ENCODE data around the gene PDLIM1. TPM values are rescaled to one million over a fixed set of nuclear protein-coding genes. Genes with fewer than 3 reads are reported as not detected.

Gene PDLIM1
- total and polyA plus RNA-seq, 2 experiments from 2014 or later: 111 to 233 TPM

DNA sequence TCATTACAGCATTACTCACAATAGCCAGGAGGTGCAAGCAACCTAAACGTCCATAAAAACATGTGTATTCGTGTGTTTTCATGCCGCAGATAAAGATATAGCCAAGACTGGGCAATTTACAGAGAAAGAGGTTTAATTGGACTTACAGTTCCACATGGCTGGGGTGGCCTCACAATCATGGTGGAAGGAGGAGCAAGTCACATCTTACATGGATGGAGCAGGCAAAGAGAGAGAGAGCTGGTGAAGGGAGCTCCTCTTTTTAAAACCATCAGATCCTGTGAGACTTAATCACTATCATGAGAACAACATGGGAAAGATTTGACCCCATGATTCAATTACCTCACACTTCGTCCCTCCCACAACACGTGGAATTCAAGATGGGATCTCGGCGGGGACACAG lies 33.0 kb downstream of the PDLIM1 start (continued):
- TF ChIP-seq ZNF462 (CRISPR knock-in tag; IDR thresholded peaks at IDR 0.05) (no peak), ZNF331 (CRISPR knock-in tag; IDR thresholded peaks at IDR 0.05; ENCODE audit: low read depth) (no peak), JUNB (IDR thresholded peaks at IDR 0.05; ENCODE audit: unreplicated experiment) (no peak)

- ATAC-seq: no peak
- H3K4me3 Mint-ChIP-seq: no peak overlapping the region
- H3K36me3 ChIP-seq (ENCODE audit: insufficient read depth): peaks cover 23% of the 10 kb centered on the region; the same call in 1 of the 2 replicates
- no peak for TF ChIP-seq ZNF331 (CRISPR knock-in tag; IDR thresholded peaks at IDR 0.05; ENCODE audit: low read depth)
- TF ChIP-seq JUNB (IDR thresholded peaks at IDR 0.05; ENCODE audit: unreplicated experiment): no peak
- TF ChIP-seq ETS1 (IDR thresholded peaks at IDR 0.05): no peak
- TF ChIP-seq, protein P1, sequence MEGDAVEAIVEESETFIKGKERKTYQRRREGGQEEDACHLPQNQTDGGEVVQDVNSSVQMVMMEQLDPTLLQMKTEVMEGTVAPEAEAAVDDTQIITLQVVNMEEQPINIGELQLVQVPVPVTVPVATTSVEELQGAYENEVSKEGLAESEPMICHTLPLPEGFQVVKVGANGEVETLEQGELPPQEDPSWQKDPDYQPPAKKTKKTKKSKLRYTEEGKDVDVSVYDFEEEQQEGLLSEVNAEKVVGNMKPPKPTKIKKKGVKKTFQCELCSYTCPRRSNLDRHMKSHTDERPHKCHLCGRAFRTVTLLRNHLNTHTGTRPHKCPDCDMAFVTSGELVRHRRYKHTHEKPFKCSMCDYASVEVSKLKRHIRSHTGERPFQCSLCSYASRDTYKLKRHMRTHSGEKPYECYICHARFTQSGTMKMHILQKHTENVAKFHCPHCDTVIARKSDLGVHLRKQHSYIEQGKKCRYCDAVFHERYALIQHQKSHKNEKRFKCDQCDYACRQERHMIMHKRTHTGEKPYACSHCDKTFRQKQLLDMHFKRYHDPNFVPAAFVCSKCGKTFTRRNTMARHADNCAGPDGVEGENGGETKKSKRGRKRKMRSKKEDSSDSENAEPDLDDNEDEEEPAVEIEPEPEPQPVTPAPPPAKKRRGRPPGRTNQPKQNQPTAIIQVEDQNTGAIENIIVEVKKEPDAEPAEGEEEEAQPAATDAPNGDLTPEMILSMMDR (conservative IDR thresholded peaks at IDR 0.05; ENCODE audit: low read depth in 2 of 2): no peak
- TF ChIP-seq CREB1 (CRISPR knock-in tag; IDR thresholded peaks at IDR 0.05; ENCODE audit: low read depth): no peak
- TF ChIP-seq EZH2phosphoT487 (IDR thresholded peaks at IDR 0.05; ENCODE audit: unreplicated experiment): no peak
- TF ChIP-seq ZNF114 (CRISPR knock-in tag; IDR thresholded peaks at IDR 0.05): no peak
- TF ChIP-seq POLR2AphosphoS5 (IDR thresholded peaks at IDR 0.05; ENCODE audit: low read depth): no peak
- TF ChIP-seq EZH2 (IDR thresholded peaks at IDR 0.05; ENCODE audit: low read depth, unreplicated experiment): no peak
- no peak for TF ChIP-seq STAT1 (IDR thresholded peaks at IDR 0.05; ENCODE audit: unreplicated experiment)
- no peak for TF ChIP-seq REST (IDR thresholded peaks at IDR 0.05; ENCODE audit: unreplicated experiment)
These were observed 34.5 kb downstream of the PDLIM1 start for GRCh38 chr10:95256268-95256667.

More at GRCh38 chr10:95256268-95256667, 34.5 kb downstream of the PDLIM1 start:
- H3K27me3 ChIP-seq (ENCODE audit: insufficient read depth): no peaks in the 10 kb centered on the region
- DNase-seq (ENCODE audit: low spot score): no peak
- no peak overlapping the region for H2AFZ ChIP-seq
- Mint-ChIP-seq H3K9me3 (peaks cover 18% of the 10 kb centered on the region; the same call in 2 of the 3 replicates), H3K36me3 (ENCODE audit: low read depth) (peaks cover 58% of the 10 kb centered on the region), H3K27ac (no peak overlapping the region), H3K27me3 (ENCODE audit: insufficient read depth, low read depth, poor library complexity) (no peaks in the 10 kb centered on the region), H3K4me1 (peaks cover 11% of the 10 kb centered on the region; the same call in 2 of the 3 replicates)
- H3K4me1 ChIP-seq (ENCODE audit: insufficient read depth): 0 out of 2 replicates have a peak, but pooled peaks cover 5% of the 10 kb centered on the region
- H3K9me2 ChIP-seq (ENCODE audit: insufficient read depth): no peaks in the 10 kb centered on the region
- H3K4me2 ChIP-seq: no peak overlapping the region
- H3K4me3 ChIP-seq: no peak overlapping the region
- H3F3A ChIP-seq (replicated peaks; ENCODE audit: low read depth): no peaks in the 10 kb centered on the region
- H4K20me1 ChIP-seq (replicated peaks; ENCODE audit: insufficient read depth): no peaks in the 10 kb centered on the region
- peaks cover 57% of the 10 kb centered on the region for H3K79me2 ChIP-seq (replicated peaks; ENCODE audit: insufficient read depth)
- H3K27ac ChIP-seq (ENCODE audit: low read depth): no peak overlapping the region
